KMS-11 (cell line): ENCODE results near the gene WEE2.

ENCODE experiments used
- H2AFZ ChIP-seq: fragments of 200-600 bp; sonication (generic); 2 replicates; pipeline ENCODE4 v1.6.1; 2016; ENCODE audit warnings: antibody characterized with exemption, mixed run types, low read depth
- H3K27ac ChIP-seq: fragments of 200-600 bp; sonication (generic); 2 replicates; pipeline ENCODE4 v1.6.1; 2016; ENCODE audit warnings: mild to moderate bottlenecking, mixed run types
- H3K27me3 ChIP-seq: fragments of 200-600 bp; sonication (generic); 2 replicates; pipeline ENCODE4 v1.6.1; 2017; ENCODE audit warnings: mild to moderate bottlenecking, low read depth, mixed run types, moderate library complexity; ENCODE audit not compliant: insufficient read depth
- H3K36me3 ChIP-seq: fragments of 200-600 bp; sonication (generic); 2 replicates; pipeline ENCODE4 v1.6.1; 2017; ENCODE audit warnings: mild to moderate bottlenecking, mixed run types; ENCODE audit not compliant: insufficient read depth
- H3K4me1 ChIP-seq: fragments of 200-600 bp; sonication (generic); 2 replicates; pipeline ENCODE4 v1.6.1; 2016; ENCODE audit warnings: mild to moderate bottlenecking, low read depth, mixed run types; ENCODE audit not compliant: poor library complexity, severe bottlenecking
- H3K4me2 ChIP-seq: fragments of 200-600 bp; sonication (generic); 2 replicates; pipeline ENCODE4 v1.7.0; 2016; ENCODE audit warnings: mild to moderate bottlenecking, mixed run types
- H3K4me3 ChIP-seq: fragments of 200-600 bp; sonication (generic); IDR thresholded peaks from 2 replicates; pipeline ENCODE4 v1.6.1; 2017; ENCODE audit warnings: low read depth, low read length, mixed read lengths; ENCODE audit not compliant: insufficient read depth
- H3K79me2 ChIP-seq: fragments of 200-600 bp; sonication (generic); 2 replicates; pipeline ENCODE4 v1.6.1; 2016; ENCODE audit warnings: low read depth, mixed run types; ENCODE audit not compliant: insufficient read depth
- H3K9ac ChIP-seq: fragments of 200-600 bp; sonication (generic); 2 replicates; pipeline ENCODE4 v1.6.1; 2016; ENCODE audit warnings: mild to moderate bottlenecking, mixed run types
- H4K20me1 ChIP-seq: fragments of 200-600 bp; sonication (generic); 2 replicates; pipeline ENCODE4 v1.6.1; 2016; ENCODE audit warnings: mild to moderate bottlenecking, mixed run types; ENCODE audit not compliant: insufficient read depth
- CTCF ChIP-seq: fragments of 200-600 bp; sonication (generic); conservative IDR thresholded peaks from 2 replicates; pipeline ENCODE4 v1.6.1; 2017; ENCODE audit warnings: low read depth, mild to moderate bottlenecking, antibody characterized with exemption, low read length, moderate library complexity, mixed read lengths

WEE2 gene

GRCh38 chr7:141708351-141708750 is at the start of gene WEE2:
Gene WEE2 (plus strand): TSS chr7:141708353. CDS start chr7:141708759, 406 bp downstream.
- TF ChIP-seq CTCF, result no peak
- H4K20me1 ChIP-seq, result no peaks in the 10 kb centered on the region
- H3K79me2 ChIP-seq, result no peaks in the 10 kb centered on the region

GRCh38 chr7:141659501-141659900 is 48.7 kb upstream of the WEE2 start:
- H3K27ac ChIP-seq, result no peak overlapping the region
- H3K27me3 ChIP-seq, result no peaks in the 10 kb centered on the region
- no peak overlapping the region for H3K4me2 ChIP-seq
- H3K4me3 ChIP-seq, result no peak overlapping the region
- no peaks in the 10 kb centered on the region for H3K79me2 ChIP-seq
- no peak overlapping the region for H3K9ac ChIP-seq
- no peak overlapping the region for H2AFZ ChIP-seq
- TF ChIP-seq CTCF, result no peak
- no peaks in the 10 kb centered on the region for H3K36me3 ChIP-seq
- no peaks in the 10 kb centered on the region for H4K20me1 ChIP-seq
- H3K4me1 ChIP-seq, result peaks cover 15% of the 10 kb centered on the region

More at GRCh38 chr7:141708351-141708750, at the start of gene WEE2:
- Histone ChIP-seq H3K27ac (no peak within 1 kb of the TSS), H3K36me3 (no peaks in the 10 kb centered on the region), H2AFZ (no peak within 1 kb of the TSS), H3K9ac (no peak within 1 kb of the TSS), H3K4me1 (no peaks in the 10 kb centered on the region), H3K4me3 (no peak within 1 kb of the TSS), H3K27me3 (no peaks in the 10 kb centered on the region), H3K4me2 (no peak within 1 kb of the TSS)

- Histone ChIP-seq H3K4me3 (no peak overlapping the region), H2AFZ (no peak overlapping the region), H3K27ac (no peak overlapping the region), H3K4me2 (no peak overlapping the region), H3K9ac (no peak overlapping the region), H3K4me1 (peaks cover 15% of the 10 kb centered on the region), H3K27me3 (no peaks in the 10 kb centered on the region), H3K36me3 (no peaks in the 10 kb centered on the region), H3K79me2 (no peaks in the 10 kb centered on the region), H4K20me1 (no peaks in the 10 kb centered on the region)
- TF ChIP-seq CTCF, result no peak
Observed at GRCh38 chr7:141660259-141660658, 47.9 kb upstream of the WEE2 start.

- no peak overlapping the region for H3K9ac ChIP-seq
- no peaks in the 10 kb centered on the region for H3K36me3 ChIP-seq
- H3K79me2 ChIP-seq, result no peaks in the 10 kb centered on the region
- H3K4me2 ChIP-seq, result no peak overlapping the region
- TF ChIP-seq CTCF, result no peak
- H3K27ac ChIP-seq, result no peak overlapping the region
- H2AFZ ChIP-seq, result no peak overlapping the region
- H3K4me1 ChIP-seq, result peaks cover 15% of the 10 kb centered on the region
- H3K4me3 ChIP-seq, result no peak overlapping the region
- H4K20me1 ChIP-seq, result no peaks in the 10 kb centered on the region
- no peaks in the 10 kb centered on the region for H3K27me3 ChIP-seq
Observed at GRCh38 chr7:141663081-141663849, 44.9 kb upstream of the WEE2 start.
